AG09319 (cell line): ENCODE results near the gene FAM240A.

Experiments used
- DNase-seq: peaks from one replicate; pipeline ENCODE4 v3.0.0-alpha.2; 2010; ENCODE audit warnings: low read depth; ENCODE audit errors: extremely low read depth
- CTCF ChIP-seq: IDR thresholded peaks from 2 replicates; pipeline ENCODE4 v1.5.1; 2011; ENCODE audit warnings: low read depth, mild to moderate bottlenecking, inconsistent platforms, low read length, moderate library complexity

Gene FAM240A

GRCh38 chr3:46612324-46612723 lies at the start of gene FAM240A:
Gene FAM240A, plus strand, starts transcription at chr3:46612525. Its CDS starts 159 bp downstream, at chr3:46612684.
- TF ChIP-seq CTCF = no peak
- DNase-seq = no peak

DNA sequence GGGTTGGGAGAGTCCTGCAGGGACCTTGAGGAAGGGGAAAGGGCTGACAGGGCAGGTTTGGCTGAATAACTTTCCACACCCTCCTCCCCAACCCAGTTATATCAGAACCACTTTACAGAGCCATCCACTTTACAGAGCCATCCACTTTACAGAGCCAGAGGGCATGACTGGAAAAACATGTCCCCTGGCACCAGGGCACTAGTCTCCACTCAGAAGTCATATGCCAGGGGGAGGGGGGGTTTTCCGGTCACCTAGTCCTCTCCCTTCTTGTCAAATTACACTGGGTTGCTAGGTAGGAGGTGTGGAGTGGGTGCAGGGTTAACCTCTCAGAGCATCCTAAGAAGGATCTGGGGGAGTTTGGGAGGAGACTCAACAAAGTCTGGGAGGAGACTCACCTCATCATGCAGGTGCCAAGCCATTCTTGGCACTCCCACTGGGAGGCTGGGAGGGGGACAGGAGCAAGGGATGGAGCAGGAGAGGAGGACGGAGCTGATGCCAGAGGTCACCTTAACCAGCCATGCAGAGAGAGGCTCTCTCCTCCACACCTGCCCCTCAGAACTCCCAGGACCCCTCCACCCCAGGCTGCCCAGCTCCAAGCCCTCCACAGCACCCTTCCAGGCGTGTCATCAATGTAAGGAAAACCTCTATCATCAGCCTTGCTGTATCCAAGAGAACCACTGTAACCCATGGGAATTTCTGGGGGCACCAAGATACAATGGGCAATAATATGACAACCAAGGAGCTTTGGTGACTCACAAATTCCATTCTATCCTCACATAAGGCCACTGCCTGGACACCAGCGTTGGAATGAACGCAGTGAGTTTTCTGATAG lies 47.9 kb upstream of the FAM240A start:
- no peak for DNase-seq
- no peak for TF ChIP-seq CTCF

- no peak for DNase-seq
- TF ChIP-seq CTCF = no peak
These were observed 47.2 kb upstream of the FAM240A start for GRCh38 chr3:46565077-46565476.

GRCh38 chr3:46565607-46566039 lies 46.7 kb upstream of the FAM240A start:
- TF ChIP-seq CTCF = no peak; the same call in 1 of the 2 replicates
- DNase-seq = no peak

DNA sequence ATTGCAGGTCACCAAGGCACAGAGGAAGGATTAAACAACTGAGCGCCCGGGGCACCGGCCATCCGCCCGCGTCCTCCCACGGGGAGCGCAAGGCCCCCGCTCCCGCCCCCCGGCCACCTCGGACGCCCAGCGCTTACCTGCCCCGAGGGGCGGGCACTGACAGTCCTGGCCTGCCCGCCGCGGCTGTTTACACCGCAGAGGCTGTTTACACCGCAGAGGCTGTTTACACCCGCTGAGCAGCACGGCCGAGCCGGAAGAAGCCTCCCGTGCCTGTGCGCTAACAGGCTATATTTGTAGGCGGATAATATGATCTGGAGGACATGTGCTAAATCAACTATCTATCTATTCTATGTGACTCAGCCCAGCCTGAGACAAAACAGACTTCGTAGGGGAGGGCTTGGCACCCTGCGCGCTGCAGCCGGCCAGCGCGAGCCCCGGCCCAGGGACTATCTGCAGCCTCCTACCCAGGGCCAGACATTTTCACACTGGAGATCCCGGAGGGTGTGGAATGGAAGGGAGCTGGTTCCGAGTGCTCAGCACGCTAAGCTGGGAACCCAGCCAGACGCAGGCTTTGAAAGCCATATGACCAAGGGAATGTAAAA lies 46.2 kb upstream of the FAM240A start, which contains the start of gene LRRC2:
LRRC2 (minus strand) TSS at position 263 of the 602 bp plus-strand sequence. CDS start 14,711 bp downstream, outside the sequence.
- peak; percentile 35 for DNase-seq
- no peak for TF ChIP-seq CTCF

GRCh38 chr3:46571684-46572083 lies 40.6 kb upstream of the FAM240A start:
- DNase-seq = no peak
- TF ChIP-seq CTCF = no peak

- no peak for TF ChIP-seq CTCF
- no peak for DNase-seq
These were observed 38.6 kb upstream of the FAM240A start for GRCh38 chr3:46573701-46574100.
